Upper lobe of right lung (tissue), 1 donor: ENCODE results near the gene SUSD4. TPM values are rescaled to one million over a fixed set of nuclear protein-coding genes. Genes with fewer than 3 reads are reported as not detected.

Experiments
- ATAC-seq: fragments of 200-7000 bp; cut with Tn5 transposase; one replicate; pipeline ENCODE4 v1.9.1; 2020; ENCODE audit warnings: mild to moderate bottlenecking, moderate library complexity
- DNase-seq: peaks from one replicate; pipeline ENCODE4 v3.0.0-alpha.2; 2020
- H3K27ac ChIP-seq: fragments of 200-600 bp; one replicate; pipeline ENCODE4 v1.8.0; 2022
- H3K27me3 ChIP-seq: fragments of 200-600 bp; one replicate; pipeline ENCODE4 v1.8.0; 2022; ENCODE audit warnings: mild to moderate bottlenecking
- H3K36me3 ChIP-seq: fragments of 200-600 bp; one replicate; pipeline ENCODE4 v1.8.0; 2022
- H3K4me1 ChIP-seq: fragments of 200-600 bp; one replicate; pipeline ENCODE4 v1.8.0; 2022
- H3K4me3 ChIP-seq: fragments of 200-600 bp; one replicate; pipeline ENCODE4 v1.8.0; 2022; ENCODE audit warnings: mild to moderate bottlenecking
- H3K9me3 ChIP-seq: fragments of 200-600 bp; one replicate; pipeline ENCODE4 v1.8.0; 2022
- intact Hi-C: fragments of 100-400 bp; cut with DNase I; formaldehyde crosslinking; loops from one replicate; pipeline ENCODE4 v1.11.0; 2022
- total RNA-seq: library from RNA; stranded (reverse); fragmentation: NEBNext Ultra II Directional; extraction: Animal tissue kit (Norgen Biotek cat#: 25700); gene quantifications from one replicate; pipeline ENCODE4 v1.2.1, GENCODE V29; 2021
- TF ChIP-seq, protein P1 (sequence below): fragments of 200-600 bp; IDR thresholded peaks from one replicate; pipeline ENCODE4 v1.8.0; 2022; ENCODE audit warnings: antibody characterized with exemption
- donor health status: DM: no; HTN: yes; CAD: no; lungs with severe emphysema.

SUSD4 gene
- total RNA-seq, 1 donor from 2014 or later = 2.2 TPM

DNA sequence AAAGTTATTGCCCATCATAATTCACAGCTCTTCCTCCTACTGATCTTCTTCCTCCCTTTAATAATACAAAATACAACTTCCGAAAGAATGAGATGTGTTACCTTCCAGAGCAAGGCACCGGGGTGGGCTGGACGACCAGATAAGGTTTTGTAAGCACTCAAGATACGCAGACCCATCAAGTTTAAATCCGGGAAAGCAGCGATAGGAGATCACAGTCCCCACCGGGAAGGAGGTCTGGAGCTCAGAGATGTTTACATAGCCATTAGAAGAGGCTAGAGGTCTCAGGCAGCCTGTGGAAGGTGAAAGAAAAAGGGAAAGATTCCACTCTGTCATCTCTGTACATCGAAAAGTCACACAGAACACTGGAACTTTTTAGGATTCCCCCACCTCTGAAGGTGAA, 99.4 kb downstream of the SUSD4 start:
- Histone ChIP-seq H3K27ac (no peak overlapping the region), H3K4me3 (no peak overlapping the region), H3K36me3 (no peaks in the 10 kb centered on the region), H3K27me3 (no peaks in the 10 kb centered on the region), H3K4me1 (no peaks in the 10 kb centered on the region), H3K9me3 (no peaks in the 10 kb centered on the region)
- ATAC-seq (no peak), DNase-seq (no peak)
- TF ChIP-seq, protein P1, sequence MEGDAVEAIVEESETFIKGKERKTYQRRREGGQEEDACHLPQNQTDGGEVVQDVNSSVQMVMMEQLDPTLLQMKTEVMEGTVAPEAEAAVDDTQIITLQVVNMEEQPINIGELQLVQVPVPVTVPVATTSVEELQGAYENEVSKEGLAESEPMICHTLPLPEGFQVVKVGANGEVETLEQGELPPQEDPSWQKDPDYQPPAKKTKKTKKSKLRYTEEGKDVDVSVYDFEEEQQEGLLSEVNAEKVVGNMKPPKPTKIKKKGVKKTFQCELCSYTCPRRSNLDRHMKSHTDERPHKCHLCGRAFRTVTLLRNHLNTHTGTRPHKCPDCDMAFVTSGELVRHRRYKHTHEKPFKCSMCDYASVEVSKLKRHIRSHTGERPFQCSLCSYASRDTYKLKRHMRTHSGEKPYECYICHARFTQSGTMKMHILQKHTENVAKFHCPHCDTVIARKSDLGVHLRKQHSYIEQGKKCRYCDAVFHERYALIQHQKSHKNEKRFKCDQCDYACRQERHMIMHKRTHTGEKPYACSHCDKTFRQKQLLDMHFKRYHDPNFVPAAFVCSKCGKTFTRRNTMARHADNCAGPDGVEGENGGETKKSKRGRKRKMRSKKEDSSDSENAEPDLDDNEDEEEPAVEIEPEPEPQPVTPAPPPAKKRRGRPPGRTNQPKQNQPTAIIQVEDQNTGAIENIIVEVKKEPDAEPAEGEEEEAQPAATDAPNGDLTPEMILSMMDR = no peak
- intact Hi-C loops = no loop called here

DNA sequence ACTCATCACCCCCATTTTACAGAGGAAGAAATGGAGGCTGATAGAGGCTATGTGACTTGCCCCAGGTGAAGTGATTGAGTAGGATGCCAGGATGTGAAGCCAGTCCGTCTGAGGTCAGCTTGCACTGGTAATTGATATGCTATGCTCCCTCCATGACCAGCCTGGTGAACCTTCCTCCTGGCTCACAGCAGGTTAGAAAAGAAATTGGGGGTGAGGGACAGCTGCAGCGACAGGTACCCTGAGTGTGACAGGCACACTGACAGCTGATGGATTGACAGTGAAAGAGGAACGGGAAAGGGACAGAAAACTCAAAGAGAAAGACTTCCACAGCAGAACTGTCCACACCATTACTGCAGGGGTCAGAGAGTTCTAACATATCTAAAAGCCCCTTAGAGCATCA, 102.1 kb downstream of the SUSD4 start:
- no peaks in the 10 kb centered on the region for H3K36me3 ChIP-seq
- TF ChIP-seq, protein P1 = no peak
- H3K4me3 ChIP-seq = no peak overlapping the region
- intact Hi-C loops = no loop called here
- no peaks in the 10 kb centered on the region for H3K27me3 ChIP-seq
- no peaks in the 10 kb centered on the region for H3K9me3 ChIP-seq
- ATAC-seq = no peak
- no peak for DNase-seq
- no peaks in the 10 kb centered on the region for H3K4me1 ChIP-seq
- no peak overlapping the region for H3K27ac ChIP-seq

DNA sequence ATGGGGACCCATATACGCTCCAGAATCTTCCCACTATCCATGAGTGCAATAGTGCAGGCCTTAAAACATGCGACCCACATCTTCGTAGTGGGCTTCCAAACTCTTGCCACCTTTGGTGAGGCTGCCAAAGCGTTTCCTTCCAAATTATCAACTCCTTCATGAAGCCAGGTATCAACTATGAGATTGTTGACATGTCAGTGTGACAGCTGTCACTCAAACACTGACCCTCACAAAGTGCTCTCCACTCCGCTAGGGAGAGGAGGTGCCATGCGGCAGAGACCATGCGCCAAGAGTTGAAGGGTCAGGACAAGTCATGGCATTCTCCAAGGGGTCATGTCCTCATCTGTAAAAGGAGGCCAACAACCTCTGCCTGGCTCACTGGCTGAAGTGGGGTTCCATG, 103.3 kb downstream of the SUSD4 start:
- Histone ChIP-seq H3K27ac (no peak overlapping the region), H3K27me3 (no peaks in the 10 kb centered on the region), H3K36me3 (no peaks in the 10 kb centered on the region), H3K4me1 (no peaks in the 10 kb centered on the region), H3K9me3 (no peaks in the 10 kb centered on the region), H3K4me3 (no peak overlapping the region)
- intact Hi-C loops = no loop called here
- ATAC-seq = no peak
- TF ChIP-seq, protein P1 = no peak
- no peak for DNase-seq

DNA sequence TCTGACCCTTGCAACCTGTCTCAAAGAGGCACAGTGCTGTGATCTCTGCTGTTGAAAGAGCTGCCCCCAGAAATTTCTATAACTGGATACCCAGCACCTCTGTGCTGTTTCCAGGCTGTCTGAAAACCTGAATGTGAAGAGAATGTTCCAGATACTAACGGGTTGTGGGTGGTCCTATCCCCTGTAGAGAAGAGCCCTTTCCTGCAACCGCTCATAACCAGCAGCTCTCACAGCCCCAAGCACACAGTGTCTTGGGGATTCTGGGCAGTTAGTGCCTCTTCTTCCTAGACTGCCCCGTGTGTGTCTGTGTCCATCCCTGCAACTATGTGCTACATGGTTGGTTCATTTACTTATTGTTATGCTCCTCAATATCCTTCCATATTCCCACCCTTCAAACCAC, 104.5 kb downstream of the SUSD4 start:
- H3K27ac ChIP-seq = no peak overlapping the region
- H3K9me3 ChIP-seq = no peaks in the 10 kb centered on the region
- intact Hi-C loops = no loop called here
- no peak for DNase-seq
- TF ChIP-seq, protein P1 = no peak
- H3K4me1 ChIP-seq = no peaks in the 10 kb centered on the region
- H3K27me3 ChIP-seq = no peaks in the 10 kb centered on the region
- H3K36me3 ChIP-seq = no peaks in the 10 kb centered on the region
- ATAC-seq = no peak
- no peak overlapping the region for H3K4me3 ChIP-seq

DNA sequence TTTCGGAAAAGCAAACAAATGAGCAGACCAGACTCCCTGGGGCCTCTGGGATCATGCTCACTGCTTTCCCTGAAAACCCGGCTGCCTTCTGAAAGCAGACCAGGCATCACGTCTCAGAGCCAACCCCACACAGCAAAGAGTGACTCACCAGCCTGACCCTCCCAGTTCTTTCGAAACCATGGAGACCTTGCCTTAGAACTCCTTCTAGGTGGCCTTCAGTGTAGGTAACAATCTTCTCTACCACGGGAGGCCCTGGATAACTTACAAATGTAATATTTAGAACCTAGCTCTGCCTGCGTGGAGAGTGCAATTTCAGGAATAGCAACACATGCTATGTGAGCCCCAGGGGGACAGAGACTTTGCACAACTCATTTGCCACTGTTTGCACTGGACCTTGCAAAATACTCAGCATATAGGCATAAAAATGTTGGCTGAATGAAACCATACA, 105.2 kb downstream of the SUSD4 start:
- TF ChIP-seq, protein P1 = no peak
- Histone ChIP-seq H3K4me1 (no peaks in the 10 kb centered on the region), H3K9me3 (no peaks in the 10 kb centered on the region), H3K4me3 (no peak overlapping the region), H3K27ac (no peak overlapping the region), H3K36me3 (no peaks in the 10 kb centered on the region), H3K27me3 (no peaks in the 10 kb centered on the region)
- ATAC-seq = peak; percentile 37
- intact Hi-C loops = no loop called here
- no peak for DNase-seq

DNA sequence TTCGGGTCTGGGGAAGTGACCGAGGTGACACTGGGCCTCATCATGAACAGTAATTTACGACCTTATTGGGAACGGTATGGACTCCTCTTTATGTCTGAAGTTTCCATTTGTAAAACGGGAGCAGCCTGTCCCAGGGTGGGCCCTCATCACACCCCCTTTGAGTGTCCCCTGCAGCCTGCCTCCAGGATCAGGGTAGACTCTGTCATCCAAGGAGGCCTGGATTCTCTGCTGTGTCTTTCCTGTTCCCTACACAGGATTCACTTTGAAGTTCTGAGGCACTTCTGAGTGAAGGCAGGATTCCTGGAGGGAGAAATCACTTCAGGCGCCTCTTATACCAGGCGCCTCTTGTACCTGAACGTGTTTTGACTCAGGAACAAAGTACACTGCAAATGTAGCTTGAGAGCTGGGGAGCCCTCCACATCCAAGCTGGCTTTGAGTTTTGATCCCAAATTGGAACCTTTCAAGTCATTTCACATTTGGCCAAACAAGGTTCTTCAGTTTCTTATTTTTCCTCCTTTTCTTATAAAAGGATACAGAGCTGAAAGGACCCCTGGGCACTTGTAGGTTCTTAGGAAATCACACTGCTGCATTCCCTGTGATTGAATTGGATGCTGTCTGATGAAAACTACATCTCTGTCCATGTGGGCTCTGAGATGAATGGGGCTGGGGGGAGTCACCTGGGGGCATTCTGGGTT, 106.0 kb downstream of the SUSD4 start:
- H3K4me1 ChIP-seq = no peaks in the 10 kb centered on the region
- DNase-seq = no peak
- H3K27me3 ChIP-seq = no peaks in the 10 kb centered on the region
- no peak overlapping the region for H3K4me3 ChIP-seq
- ATAC-seq = no peak
- TF ChIP-seq, protein P1 = no peak
- no peak overlapping the region for H3K27ac ChIP-seq
- intact Hi-C loops = no loop called here
- no peaks in the 10 kb centered on the region for H3K9me3 ChIP-seq
- H3K36me3 ChIP-seq = no peaks in the 10 kb centered on the region
